WTC11 (cell line): ENCODE measurements around the gene HPCA. TPM values are rescaled to one million over a fixed set of nuclear protein-coding genes. Genes with fewer than 3 reads are reported as not detected.

Source experiments
- ATAC-seq: fragments of 200-7000 bp; cut with Tn5 transposase; 2 replicates; pipeline ENCODE4 v1.10.0; 2021; ENCODE audit warnings: mild to moderate bottlenecking, moderate library complexity
- CTCF ChIA-PET: fragments of 300-600 bp; sonication (Branson Sonifier 250); formaldehyde crosslinking; loops from one replicate; lab custom pipeline; 2021; ENCODE audit warnings: antibody characterized with exemption; lab: Charles Lee
- POLR2A ChIA-PET: fragments of 350-600 bp; sonication (Branson Sonifier 250); formaldehyde crosslinking; loops from one replicate; lab custom pipeline; 2021; ENCODE audit warnings: antibody characterized with exemption; lab: Charles Lee
- DNase-seq: peaks from one replicate; pipeline ENCODE4 v3.0.0; 2021; ENCODE audit warnings: low spot score
- H3K27ac Mint-ChIP-seq: 2 replicates; pipeline ENCODE4 v1.8.0; 2021; ENCODE audit warnings: mixed read lengths
- H3K27me3 Mint-ChIP-seq: 2 replicates; pipeline ENCODE4 v1.8.0; 2021; ENCODE audit warnings: low read depth, mild to moderate bottlenecking, moderate library complexity, mixed read lengths
- H3K36me3 Mint-ChIP-seq: 2 replicates; pipeline ENCODE4 v1.8.0; 2021; ENCODE audit warnings: mixed read lengths
- H3K4me1 Mint-ChIP-seq: 2 replicates; pipeline ENCODE4 v1.8.0; 2022; ENCODE audit warnings: mixed read lengths
- H3K4me3 Mint-ChIP-seq: 2 replicates; pipeline ENCODE4 v1.8.0; 2021; ENCODE audit warnings: mild to moderate bottlenecking, moderate library complexity, mixed read lengths
- H3K9me3 Mint-ChIP-seq: 2 replicates; pipeline ENCODE4 v1.8.0; 2021; ENCODE audit warnings: mixed read lengths
- CBFB ChIP-seq: sonication (generic); formaldehyde crosslinking; IDR thresholded peaks from 2 replicates; pipeline ENCODE4 v1.8.1; 2022; ENCODE audit warnings: mild to moderate bottlenecking, low read depth, missing genetic modification reagents
- CDX4 ChIP-seq: fragments of 250-450 bp; sonication (Bioruptor Pico); IDR thresholded peaks from 2 replicates; pipeline ENCODE4 v1.9.0; 2021; ENCODE audit warnings: moderate library complexity, mild to moderate bottlenecking, inconsistent platforms, borderline replicate concordance
- E2F4 ChIP-seq: sonication (generic); formaldehyde crosslinking; IDR thresholded peaks from 2 replicates; pipeline ENCODE4 v1.8.1; 2022; ENCODE audit warnings: low read depth, mild to moderate bottlenecking, moderate library complexity, missing genetic modification reagents, borderline replicate concordance
- E2F5 ChIP-seq: sonication (generic); formaldehyde crosslinking; IDR thresholded peaks from 2 replicates; pipeline ENCODE4 v1.8.1; 2022; ENCODE audit warnings: mild to moderate bottlenecking, moderate library complexity, missing genetic modification reagents
- ELF4 ChIP-seq: sonication (generic); formaldehyde crosslinking; IDR thresholded peaks from 2 replicates; pipeline ENCODE4 v1.8.1; 2022; ENCODE audit warnings: low read depth, mild to moderate bottlenecking, moderate library complexity, missing genetic modification reagents
- ERG ChIP-seq: fragments of 250-450 bp; sonication (Bioruptor Pico); IDR thresholded peaks from 2 replicates; pipeline ENCODE4 v1.8.0; 2021; ENCODE audit warnings: mild to moderate bottlenecking
- JUN ChIP-seq: sonication (generic); formaldehyde crosslinking; IDR thresholded peaks from 2 replicates; pipeline ENCODE4 v1.8.0; 2023; ENCODE audit warnings: mild to moderate bottlenecking, missing genetic modification reagents
- KAT7 ChIP-seq: sonication (generic); formaldehyde crosslinking; IDR thresholded peaks from 2 replicates; pipeline ENCODE4 v1.8.1; 2023; ENCODE audit warnings: missing genetic modification reagents, mild to moderate bottlenecking, borderline replicate concordance
- MYBL2 ChIP-seq: sonication (generic); formaldehyde crosslinking; IDR thresholded peaks from 2 replicates; pipeline ENCODE4 v1.8.1; 2023; ENCODE audit warnings: mild to moderate bottlenecking, moderate library complexity, missing genetic modification reagents
- NFE2L1 ChIP-seq: sonication (generic); formaldehyde crosslinking; IDR thresholded peaks from 2 replicates; pipeline ENCODE4 v1.8.1; 2023; ENCODE audit warnings: missing genetic modification reagents
- OVOL2 ChIP-seq: fragments of 250-450 bp; sonication (Bioruptor Pico); IDR thresholded peaks from 2 replicates; pipeline ENCODE4 v1.9.0; 2021; ENCODE audit warnings: mild to moderate bottlenecking, borderline replicate concordance
- PREB ChIP-seq: sonication (generic); formaldehyde crosslinking; IDR thresholded peaks from 2 replicates; pipeline ENCODE4 v1.8.1; 2022; ENCODE audit warnings: mild to moderate bottlenecking, missing genetic modification reagents, moderate library complexity, borderline replicate concordance
- PRRX2 ChIP-seq: fragments of 250-450 bp; sonication (Bioruptor Pico); IDR thresholded peaks from 2 replicates; pipeline ENCODE4 v1.8.0; 2021; ENCODE audit warnings: mild to moderate bottlenecking
- RELA ChIP-seq: sonication (generic); formaldehyde crosslinking; IDR thresholded peaks from 2 replicates; pipeline ENCODE4 v1.8.1; 2022; ENCODE audit warnings: missing genetic modification reagents, mild to moderate bottlenecking, borderline replicate concordance
- SMAD3 ChIP-seq: sonication (generic); formaldehyde crosslinking; IDR thresholded peaks from 2 replicates; pipeline ENCODE4 v1.8.0; 2022; ENCODE audit warnings: missing genetic modification reagents, mild to moderate bottlenecking, borderline replicate concordance
- SMAD4 ChIP-seq: sonication (generic); formaldehyde crosslinking; IDR thresholded peaks from 2 replicates; pipeline ENCODE4 v1.8.0; 2022; ENCODE audit warnings: mild to moderate bottlenecking, missing genetic modification reagents
- TCF7 ChIP-seq: sonication (generic); formaldehyde crosslinking; IDR thresholded peaks from 2 replicates; pipeline ENCODE4 v1.8.0; 2022; ENCODE audit warnings: mild to moderate bottlenecking, low read depth, missing genetic modification reagents, moderate library complexity
- TEAD1 ChIP-seq: sonication (generic); formaldehyde crosslinking; IDR thresholded peaks from 2 replicates; pipeline ENCODE4 v1.8.0; 2022; ENCODE audit warnings: mild to moderate bottlenecking, missing genetic modification reagents
- TEAD4 ChIP-seq: sonication (generic); formaldehyde crosslinking; IDR thresholded peaks from 2 replicates; pipeline ENCODE4 v1.8.0; 2022; ENCODE audit warnings: mild to moderate bottlenecking, missing genetic modification reagents
- USF2 ChIP-seq: sonication (generic); formaldehyde crosslinking; IDR thresholded peaks from 2 replicates; pipeline ENCODE4 v1.8.1; 2023; ENCODE audit warnings: mild to moderate bottlenecking, missing genetic modification reagents, moderate library complexity
- ZBTB21 ChIP-seq: sonication (generic); formaldehyde crosslinking; IDR thresholded peaks from 2 replicates; pipeline ENCODE4 v1.8.1; 2023; ENCODE audit warnings: mild to moderate bottlenecking, missing genetic modification reagents, borderline replicate concordance
- ZNF317 ChIP-seq: sonication (generic); formaldehyde crosslinking; IDR thresholded peaks from 2 replicates; pipeline ENCODE4 v1.8.1; 2023; ENCODE audit warnings: low read depth, mild to moderate bottlenecking, moderate library complexity, missing genetic modification reagents, borderline replicate concordance
- ZNF396 ChIP-seq: fragments of 250-450 bp; sonication (Bioruptor Pico); IDR thresholded peaks from 2 replicates; pipeline ENCODE4 v1.8.0; 2021; ENCODE audit warnings: mild to moderate bottlenecking, moderate library complexity, borderline replicate concordance
- ZNF512 ChIP-seq: sonication (generic); formaldehyde crosslinking; IDR thresholded peaks from 2 replicates; pipeline ENCODE4 v1.8.1; 2022; ENCODE audit warnings: missing genetic modification reagents, borderline replicate concordance
- total RNA-seq: library from RNA; stranded (reverse); gene quantifications from 3 replicates; pipeline ENCODE4 v1.2.3, GENCODE V29; 2021

The HPCA gene
- total RNA-seq, 1 experiment from 2014 or later = 1.9 TPM

- H3K27me3 Mint-ChIP-seq = peaks cover 65% of the 10 kb centered on the region
Observed at GRCh38 chr1:32890516-32891240, 4.4 kb downstream of the HPCA start.

GRCh38 chr1:32891241-32891570 is 4.9 kb downstream of the HPCA start:
- Mint-ChIP-seq H3K27ac (no peak overlapping the region), H3K27me3 (peaks cover 63% of the 10 kb centered on the region), H3K4me3 (no peak overlapping the region; the same call in 1 of the 2 replicates), H3K36me3 (no peaks in the 10 kb centered on the region), H3K4me1 (peaks cover 13% of the 10 kb centered on the region), H3K9me3 (peaks cover 7% of the 10 kb centered on the region)
- no peak for DNase-seq
- ATAC-seq = no peak
- ChIA-PET CTCF (interaction anchor here (1.9 to 7.4 kb wide), 2 partner anchors 10 to 15 kb away, joined by 27 to 80 read pairs; no protein-coding TSS in a partner anchor), POLR2A (no interaction called here)
- no peak for TF ChIP-seq NFE2L1
- no peak for TF ChIP-seq ZNF396 (CRISPR knock-in tag)
- no peak for TF ChIP-seq TCF7 (CRISPR knock-in tag)
- TF ChIP-seq ZNF512 (CRISPR knock-in tag) = no peak
- no peak for TF ChIP-seq TEAD1 (CRISPR knock-in tag)
- no peak for TF ChIP-seq E2F5
- no peak for TF ChIP-seq JUN (CRISPR knock-in tag)
- TF ChIP-seq CBFB (CRISPR knock-in tag) = no peak
- no peak for TF ChIP-seq E2F4 (CRISPR knock-in tag)
- TF ChIP-seq MYBL2 (CRISPR knock-in tag) = no peak

More at GRCh38 chr1:32890516-32891240, 4.4 kb downstream of the HPCA start:
- no peak for ATAC-seq
- no peak overlapping the region for H3K4me3 Mint-ChIP-seq
- H3K27ac Mint-ChIP-seq = no peak overlapping the region
- H3K4me1 Mint-ChIP-seq = peaks cover 13% of the 10 kb centered on the region
- no peaks in the 10 kb centered on the region for H3K36me3 Mint-ChIP-seq
- CTCF ChIA-PET = interaction anchor here (0.8 to 7.4 kb wide), 3 partner anchors 10 to 18 kb away, joined by 3 to 80 read pairs (median 4); no protein-coding TSS in a partner anchor
- POLR2A ChIA-PET = no interaction called here
- H3K9me3 Mint-ChIP-seq = peaks cover 7% of the 10 kb centered on the region
- DNase-seq = no peak
- no peak for TF ChIP-seq ZNF317 (CRISPR knock-in tag)
- TF ChIP-seq OVOL2 = no peak
- no peak for TF ChIP-seq PRRX2 (CRISPR knock-in tag)
- TF ChIP-seq CDX4 (CRISPR knock-in tag) = no peak
- TF ChIP-seq SMAD3 (CRISPR knock-in tag) = no peak
- TF ChIP-seq ZNF512 (CRISPR knock-in tag) = no peak
- no peak for TF ChIP-seq SMAD4 (CRISPR knock-in tag)
- TF ChIP-seq RELA (CRISPR knock-in tag) = no peak
- TF ChIP-seq ERG = no peak
- no peak for TF ChIP-seq PREB (CRISPR knock-in tag)
- TF ChIP-seq MYBL2 (CRISPR knock-in tag) = no peak
- no peak for TF ChIP-seq TEAD4
- no peak for TF ChIP-seq ZBTB21 (CRISPR knock-in tag)
- no peak for TF ChIP-seq KAT7 (CRISPR knock-in tag)
- TF ChIP-seq USF2 (CRISPR knock-in tag) = no peak
- no peak for TF ChIP-seq ELF4
